ENCODE results near the gene ZNF471. TPM values are rescaled to one million over a fixed set of nuclear protein-coding genes. Genes with fewer than 3 reads are reported as not detected.

Gene ZNF471
- total RNA-seq, 6 experiments from 2014 or later = 1.1 to 3.6 (median 2.2) TPM

GRCh38 chr19:56525214-56525860 is 17.7 kb downstream of the ZNF471 start:
- H3K27ac ChIP-seq = no peak overlapping the region
- DNase-seq = no peak
- WGBS (ENCODE audit: insufficient coverage, low coverage, low lambda C conversion rate, missing lambda C conversion rate) = 91% methylated on average over 4 of the region's 4 CpGs
- H3K4me1 ChIP-seq = no peaks in the 10 kb centered on the region
- no peaks in the 10 kb centered on the region for H3K27me3 ChIP-seq
- intact Hi-C loops (cut with DNase I) = no loop called here
- peaks cover 0 to 10% (median 0%) of the 10 kb centered on the region in 4 donors for H3K36me3 ChIP-seq
- no peak overlapping the region for H3K4me3 ChIP-seq
- TF ChIP-seq POLR2A (IDR thresholded peaks at IDR 0.05) (no peak), CTCF (IDR thresholded peaks at IDR 0.05) (no peak)
- peaks cover 0 to 79% (median 29%) of the 10 kb centered on the region in 4 donors for H3K9me3 ChIP-seq
- ATAC-seq = no peak

GRCh38 chr19:56537442-56537841 is 29.8 kb downstream of the ZNF471 start:
- no peaks in the 10 kb centered on the region for H3K36me3 ChIP-seq
- WGBS (ENCODE audit: insufficient coverage, low coverage, low lambda C conversion rate, missing lambda C conversion rate) = 100% methylated on average over 2 of the region's 3 CpGs
- TF ChIP-seq POLR2A (IDR thresholded peaks at IDR 0.05) = no peak
- no peak for TF ChIP-seq CTCF (IDR thresholded peaks at IDR 0.05)
- DNase-seq = no peak
- no peak overlapping the region for H3K27ac ChIP-seq
- no peaks in the 10 kb centered on the region for H3K4me1 ChIP-seq
- no peak overlapping the region for H3K4me3 ChIP-seq
- ATAC-seq = no peak
- H3K9me3 ChIP-seq = peaks cover 0 to 28% (median 0%) of the 10 kb centered on the region in 4 donors
- H3K27me3 ChIP-seq = no peaks in the 10 kb centered on the region
- intact Hi-C loops (cut with DNase I) = no loop called here

DNA sequence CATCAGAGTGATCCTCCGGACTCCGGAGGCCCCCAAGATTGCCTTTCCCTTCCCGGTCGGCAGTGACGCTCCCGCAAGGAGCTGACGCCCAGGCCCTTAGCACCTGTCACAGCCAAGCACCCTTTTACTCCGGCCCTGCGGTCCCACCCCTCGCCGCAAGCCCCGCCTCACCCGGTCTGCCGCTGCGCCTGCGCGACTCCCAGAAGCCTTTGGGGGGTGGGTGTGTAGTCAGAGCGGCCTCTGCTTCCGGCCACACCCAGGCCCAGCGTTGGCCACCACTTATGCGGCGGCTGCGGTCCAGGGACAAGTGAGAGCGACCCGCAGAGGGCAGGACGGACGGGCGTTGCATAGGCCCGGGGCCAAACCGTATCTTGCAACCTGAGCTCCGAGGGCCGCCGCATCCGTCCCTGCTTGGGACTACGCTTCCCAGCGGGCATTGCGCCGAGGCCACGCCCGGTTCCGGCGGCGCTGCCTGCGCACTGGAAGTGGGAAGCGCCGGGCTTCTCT is 30.7 kb downstream of the ZNF471 start:
- intact Hi-C loops (cut with DNase I) = no loop called here
- TF ChIP-seq CTCF (IDR thresholded peaks at IDR 0.05) = no peak
- TF ChIP-seq POLR2A (IDR thresholded peaks at IDR 0.05) = no peak
- ATAC-seq (peak; percentile 91 to 96 (median 96)), DNase-seq (peak; percentile 82 to 86 (median 86))
- Histone ChIP-seq H3K36me3 (peaks cover 0 to under 1% (median 0%) of the 10 kb centered on the region in 4 donors), H3K9me3 (peaks cover 0 to 21% (median 0%) of the 10 kb centered on the region in 4 donors), H3K27me3 (no peaks in the 10 kb centered on the region), H3K4me1 (no peaks in the 10 kb centered on the region), H3K4me3 (peak overlapping the region; percentile 42 to 56 (median 45)), H3K27ac (peak overlapping the region; percentile 47 to 80 (median 75))
- WGBS (ENCODE audit: insufficient coverage, low coverage, low lambda C conversion rate, missing lambda C conversion rate) = 10% methylated on average over 2 of the region's 46 CpGs

DNA sequence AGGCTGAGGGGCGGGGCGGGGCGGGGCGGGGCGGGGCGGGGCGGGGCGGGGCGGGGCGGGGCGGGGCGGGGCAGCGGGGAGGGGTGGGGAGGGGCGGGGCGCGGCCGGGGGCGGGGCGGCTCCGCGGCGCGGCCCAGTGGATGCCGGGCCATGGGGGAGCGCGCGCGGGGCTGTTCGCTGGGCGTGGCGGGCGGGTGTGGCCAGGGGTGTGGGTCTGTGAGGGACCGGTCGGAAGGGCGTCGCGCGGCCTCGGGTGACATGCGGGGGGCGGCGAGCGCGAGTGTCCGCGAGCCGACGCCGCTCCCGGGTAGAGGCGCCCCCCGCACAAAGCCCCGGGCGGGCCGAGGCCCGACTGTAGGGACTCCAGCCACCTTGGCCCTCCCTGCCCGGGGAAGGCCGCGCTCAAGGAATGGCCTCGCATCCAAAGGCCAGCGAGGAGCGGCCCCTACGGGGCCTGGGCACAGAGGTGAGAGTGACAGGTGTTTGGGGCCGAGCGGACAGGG is 31.2 kb downstream of the ZNF471 start, which contains the start of gene ZFP28:
ZFP28 (plus strand) TSS at position 188 of the 503 bp plus-strand sequence; CDS start at position 259, 71 bp downstream.
- H3K4me1 ChIP-seq = no peaks in the 10 kb centered on the region
- intact Hi-C loops (cut with DNase I) = no loop called here
- WGBS (ENCODE audit: insufficient coverage, low coverage, low lambda C conversion rate, missing lambda C conversion rate) = 14% methylated on average over 12 of the region's 65 CpGs

More for the DNA sequence above, 31.2 kb downstream of the ZNF471 start, which contains the start of gene ZFP28:
- TF ChIP-seq POLR2A (IDR thresholded peaks at IDR 0.05) = no peak
- TF ChIP-seq CTCF (IDR thresholded peaks at IDR 0.05) = no peak
- H3K4me3 ChIP-seq = peak within 1 kb of the TSS; percentile 42 to 56 (median 45)
- peaks cover 0 to 24% (median 0%) of the 10 kb centered on the region in 4 donors for H3K9me3 ChIP-seq
- peak; percentile 67 to 76 (median 75) for DNase-seq
- ATAC-seq = peak; percentile 73 to 82 (median 79)
- H3K27me3 ChIP-seq = no peaks in the 10 kb centered on the region
- peak within 1 kb of the TSS; percentile 47 to 80 (median 75) for H3K27ac ChIP-seq
- peaks cover 0 to 2% (median 0%) of the 10 kb centered on the region in 4 donors for H3K36me3 ChIP-seq

Measured in right lobe of liver (tissue), 6 donors.